HT-29 (cell line): ENCODE measurements around the gene HEXIM2. TPM values are rescaled to one million over a fixed set of nuclear protein-coding genes. Genes with fewer than 3 reads are reported as not detected.
A peak's percentile ranks its signal among the peaks of the same experiment; 100 is the strongest.
"Not testable (repeated sequence)": the region's sequence is repeated elsewhere in the genome, so short reads cannot be mapped to it uniquely, and the experiment has no call there.

Source experiments
- DNase-seq: peaks from one replicate; pipeline ENCODE4 v3.0.0-alpha.2; 2015; ENCODE audit warnings: low spot score
- total RNA-seq: library from RNA; depleted of rRNA; stranded (reverse); fragments of >200 nt; shearing (Covaris generic); gene quantifications from 2 replicates; pipeline ENCODE4 v1.2.3, GENCODE V29; 2014; rRNA removed

HEXIM2 gene
- total RNA-seq, result 9.0 and 9.5 TPM in 2 replicates

GRCh38 chr17:45161288-45162024 is at the start of gene HEXIM2:
Gene HEXIM2 (plus strand): TSS chr17:45161875. CDS start chr17:45162794, 919 bp downstream.
- DNase-seq, result peak; percentile 100

GRCh38 chr17:45112559-45113423 is 48.9 kb upstream of the HEXIM2 start:
- DNase-seq, result no peak

- no peak for DNase-seq
These were observed 48.3 kb upstream of the HEXIM2 start for GRCh38 chr17:45113424-45113754.

GRCh38 chr17:45114117-45114932 is 47.4 kb upstream of the HEXIM2 start:
- no peak for DNase-seq

GRCh38 chr17:45115015-45115625 is 46.6 kb upstream of the HEXIM2 start:
- no peak for DNase-seq

- no peak for DNase-seq
These were observed 45.8 kb upstream of the HEXIM2 start for GRCh38 chr17:45115871-45116270.

- DNase-seq, result no peak
These were observed 45.1 kb upstream of the HEXIM2 start for GRCh38 chr17:45116434-45117016.

GRCh38 chr17:45117334-45117733 is 44.3 kb upstream of the HEXIM2 start:
- no peak for DNase-seq

GRCh38 chr17:45117848-45118646 is 43.6 kb upstream of the HEXIM2 start:
- no peak for DNase-seq

GRCh38 chr17:45118691-45119090 is 43.0 kb upstream of the HEXIM2 start:
- DNase-seq, result no peak

GRCh38 chr17:45119964-45120363 is 41.7 kb upstream of the HEXIM2 start:
- no peak for DNase-seq

- no peak for DNase-seq
These were observed 41.1 kb upstream of the HEXIM2 start for GRCh38 chr17:45120558-45120957.

GRCh38 chr17:45121055-45121454 is 40.6 kb upstream of the HEXIM2 start:
- no peak for DNase-seq

GRCh38 chr17:45123076-45123770 is 38.5 kb upstream of the HEXIM2 start:
- DNase-seq, result no peak

- DNase-seq, result peak; percentile 82
These were observed 37.5 kb upstream of the HEXIM2 start for GRCh38 chr17:45123930-45124796.

GRCh38 chr17:45124797-45125122 is 36.9 kb upstream of the HEXIM2 start:
- not testable (repeated sequence) for DNase-seq

- DNase-seq, result no peak
These were observed 36.2 kb upstream of the HEXIM2 start for GRCh38 chr17:45125509-45125908.

GRCh38 chr17:45127207-45127547 is 34.5 kb upstream of the HEXIM2 start:
- no peak for DNase-seq
